Left lung (tissue), 10 donors: ENCODE measurements around the gene PDE6D. TPM values are rescaled to one million over a fixed set of nuclear protein-coding genes. Genes with fewer than 3 reads are reported as not detected.

Source experiments
- ATAC-seq: fragments of 200-7000 bp; cut with Tn5 transposase; one replicate; pipeline ENCODE4 v1.9.1; 2020; ENCODE audit warnings: moderate library complexity
- DNase-seq, 4 donors: peaks; one replicate each; pipeline ENCODE4 v3.0.0-alpha.2; 2013 to 2020
- H3K27ac ChIP-seq, 2 donors: fragments of 200-600 bp; sonication (generic) in 1 of 2; one replicate each; pipeline versions ENCODE4 v1.5.0 to v1.8.0; 2020 to 2021
- H3K27me3 ChIP-seq, 2 donors: fragments of 200-600 bp; sonication (generic) in 1 of 2; one replicate each; pipeline versions ENCODE4 v1.5.0 to v1.8.0; 2020 to 2021
- H3K36me3 ChIP-seq, 2 donors: fragments of 200-600 bp; sonication (generic) in 1 of 2; one replicate each; pipeline versions ENCODE4 v1.5.0 to v1.8.0; 2020 to 2021
- H3K4me1 ChIP-seq, 2 donors: fragments of 200-600 bp; one replicate each; pipeline ENCODE4 v1.8.0; 2021
- H3K4me3 ChIP-seq, 2 donors: fragments of 200-600 bp; sonication (generic) in 1 of 2; one replicate each; pipeline versions ENCODE4 v1.5.0 to v1.8.0; 2020 to 2021; ENCODE audit warnings: mild to moderate bottlenecking in 1 of 2
- H3K9me3 ChIP-seq, 2 donors: fragments of 200-600 bp; sonication (generic) in 1 of 2; one replicate each; pipeline versions ENCODE4 v1.5.0 to v1.8.0; 2020 to 2021
- CTCF ChIP-seq, 2 donors: fragments of 200-600 bp; sonication (generic) in 1 of 2; IDR thresholded peaks; one replicate each; pipeline versions ENCODE4 v1.5.0 to v1.8.0; 2021; ENCODE audit warnings: antibody characterized with exemption in 2 of 2
- intact Hi-C, 2 donors: fragments of 100-400 bp; cut with DNase I; formaldehyde crosslinking; loops; one replicate each; pipeline versions ENCODE4 v1.11.2 to v1.14.2; 2022
- polyA plus RNA-seq, 6 donors: library from polyadenylated mRNA; unstranded; fragments of 120-200 nt; gene quantifications; one replicate each; pipeline ENCODE4 v1.2.1, GENCODE V29; 2013; ENCODE audit not compliant: insufficient read length in 6 of 6
- total RNA-seq, 2 donors: library from RNA; stranded (reverse); fragmentation: NEBNext Ultra II Directional; extraction: Animal tissue kit (Norgen Biotek cat#: 25700); gene quantifications; one replicate each; pipeline ENCODE4 v1.2.1, GENCODE V29; 2021
- donor health status: DM: no; HTN: yes; CAD: no.
- donor health status: DM: no; HTN: no; CAD: no.

Gene PDE6D
- total and polyA plus RNA-seq, 8 donors: 19.7 to 27.9 (median 23.4) TPM

- H3K4me3 ChIP-seq: no peak overlapping the region
- intact Hi-C loops: no loop called here
- peaks cover 0 to 96% of the 10 kb centered on the region in 2 donors for H3K36me3 ChIP-seq
- ATAC-seq: peak; percentile 76
- H3K9me3 ChIP-seq: no peaks in the 10 kb centered on the region
- H3K27me3 ChIP-seq: no peaks in the 10 kb centered on the region
- H3K4me1 ChIP-seq: no peaks in the 10 kb centered on the region
- DNase-seq: no peak
- peak; percentile 42 to 60 for TF ChIP-seq CTCF (IDR thresholded peaks at IDR 0.05)
- H3K27ac ChIP-seq: no peak overlapping the region
Observed at GRCh38 chr2:231800493-231801091, 19.5 kb upstream of the PDE6D start.

DNA sequence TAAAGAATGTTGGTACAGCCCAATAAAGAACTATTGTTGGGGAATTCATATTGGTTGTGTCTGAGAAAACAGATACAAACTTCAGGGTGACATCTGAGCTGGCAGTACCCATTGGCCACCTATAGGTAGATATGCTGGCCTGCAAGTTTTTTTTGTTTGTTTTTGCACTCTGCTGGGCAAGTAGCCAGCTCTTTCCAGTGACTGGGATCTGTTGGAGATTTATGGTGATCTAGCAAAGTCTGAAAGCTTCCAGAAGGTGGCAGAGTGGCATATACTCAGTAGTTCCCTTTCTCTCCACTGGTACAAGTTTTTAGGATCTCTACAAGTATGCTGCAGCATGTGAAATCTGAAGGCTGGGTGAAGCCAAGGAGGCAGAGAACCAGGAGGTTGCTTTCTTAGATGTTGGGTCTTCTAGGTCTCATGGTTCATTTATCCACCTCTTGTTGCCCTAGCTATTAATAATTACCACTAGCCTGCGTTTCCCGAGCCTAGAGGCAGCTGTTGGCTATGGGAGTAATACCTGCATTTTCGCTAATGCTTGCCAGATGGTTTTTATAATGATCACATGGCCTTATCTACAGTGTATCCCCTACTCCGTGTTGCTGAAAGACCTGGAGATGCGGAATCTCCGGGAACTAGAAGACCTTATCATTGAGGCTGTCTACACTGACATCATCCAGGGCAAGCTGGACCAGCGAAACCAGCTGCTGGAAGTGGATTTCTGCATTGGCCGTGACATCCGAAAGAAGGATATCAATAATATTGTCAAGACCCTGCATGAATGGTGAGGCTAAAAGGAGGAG lies 14.6 kb upstream of the PDE6D start:
- no peak overlapping the region for H3K27ac ChIP-seq
- H3K4me3 ChIP-seq: no peak overlapping the region
- no peaks in the 10 kb centered on the region for H3K9me3 ChIP-seq
- H3K36me3 ChIP-seq: peaks cover 0 to 93% of the 10 kb centered on the region in 2 donors
- no peaks in the 10 kb centered on the region for H3K27me3 ChIP-seq
- TF ChIP-seq CTCF (IDR thresholded peaks at IDR 0.05): peak in 1 of 2 donors; percentile 12
- H3K4me1 ChIP-seq: no peaks in the 10 kb centered on the region
- ATAC-seq (peak; percentile 68), DNase-seq (no peak)
- intact Hi-C loops: no loop called here

DNA sequence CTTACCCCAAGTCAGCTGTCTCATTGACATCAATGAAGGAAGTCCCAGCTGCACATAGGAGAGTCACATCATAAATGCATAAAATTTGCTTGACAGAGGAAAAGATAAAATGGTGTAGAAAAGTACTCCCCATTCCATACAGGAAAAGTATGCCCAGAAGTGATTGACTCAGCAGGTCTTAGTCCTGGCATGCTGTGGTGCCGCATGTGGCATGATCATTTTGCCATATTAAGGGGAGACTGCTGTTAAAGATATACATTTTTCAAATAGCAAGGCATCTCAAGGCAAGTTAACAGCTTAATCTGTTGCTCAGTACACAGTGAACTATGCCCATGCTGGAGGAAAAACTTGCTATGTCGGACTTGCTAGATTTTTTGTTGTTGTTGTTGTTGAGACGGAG lies 13.3 kb upstream of the PDE6D start:
- no peak for ATAC-seq
- no peak for DNase-seq
- H3K27ac ChIP-seq: no peak overlapping the region
- H3K4me1 ChIP-seq: no peaks in the 10 kb centered on the region
- intact Hi-C loops: no loop called here
- H3K9me3 ChIP-seq: no peaks in the 10 kb centered on the region
- peaks cover 0 to 91% of the 10 kb centered on the region in 2 donors for H3K36me3 ChIP-seq
- H3K4me3 ChIP-seq: no peak overlapping the region
- TF ChIP-seq CTCF (IDR thresholded peaks at IDR 0.05): no peak
- H3K27me3 ChIP-seq: no peaks in the 10 kb centered on the region

DNA sequence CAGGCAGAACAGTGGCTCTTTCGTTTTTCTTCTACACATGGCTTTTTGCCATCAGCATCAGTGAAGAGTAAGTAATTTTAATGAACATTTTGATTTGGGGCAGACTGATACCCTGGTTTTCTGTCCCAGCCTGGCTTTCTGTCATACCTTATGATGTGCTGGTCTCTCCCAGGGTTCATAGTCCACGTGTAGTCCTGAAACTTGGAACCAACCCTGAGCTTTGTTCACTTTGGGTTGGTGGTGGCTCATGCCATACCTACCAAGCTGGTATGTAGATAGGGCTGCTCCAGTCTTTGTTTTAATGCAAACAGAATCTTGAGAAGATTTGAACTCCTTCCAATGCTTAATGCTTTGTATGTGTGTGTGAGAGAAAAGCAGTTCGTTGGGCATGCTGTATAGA lies 10.0 kb upstream of the PDE6D start:
- Histone ChIP-seq H3K27ac (no peak overlapping the region), H3K27me3 (no peaks in the 10 kb centered on the region), H3K9me3 (no peaks in the 10 kb centered on the region), H3K4me3 (no peak overlapping the region), H3K4me1 (peaks cover 6 to 25% of the 10 kb centered on the region in 2 donors), H3K36me3 (peaks cover 0 to 67% of the 10 kb centered on the region in 2 donors)
- ATAC-seq: no peak
- no peak for TF ChIP-seq CTCF (IDR thresholded peaks at IDR 0.05)
- intact Hi-C loops: no loop called here
- no peak for DNase-seq

- ATAC-seq: no peak
- Histone ChIP-seq H3K4me1 (peaks cover 10 to 58% of the 10 kb centered on the region in 2 donors), H3K27ac (peak overlapping the region in 1 of 2 donors; percentile 68)
Observed at GRCh38 chr2:231786917-231787292, 5.8 kb upstream of the PDE6D start.

More at GRCh38 chr2:231786917-231787292, 5.8 kb upstream of the PDE6D start:
- no peak for TF ChIP-seq CTCF (IDR thresholded peaks at IDR 0.05)
- Histone ChIP-seq H3K4me3 (peak overlapping the region; percentile 86 to 95), H3K27me3 (no peaks in the 10 kb centered on the region), H3K9me3 (no peaks in the 10 kb centered on the region), H3K36me3 (peaks cover 0 to 32% of the 10 kb centered on the region in 2 donors)
- no peak for DNase-seq
- intact Hi-C loops: no loop called here
